ENCODE data around the gene CHRM5. TPM values are rescaled to one million over a fixed set of nuclear protein-coding genes. Genes with fewer than 3 reads are reported as not detected.

Gene CHRM5
- total RNA-seq, 2 experiments from 2014 or later: not detected

GRCh38 chr15:34023907-34024306 is 55.6 kb downstream of the CHRM5 start:
- CTCF ChIA-PET: no interaction called here

GRCh38 chr15:34025252-34025651 is 57.0 kb downstream of the CHRM5 start:
- no peak overlapping the region for H3K27ac Mint-ChIP-seq
- H3K36me3 Mint-ChIP-seq: peaks cover 2% of the 10 kb centered on the region
- CTCF ChIA-PET: interaction anchor here (0.7 kb wide), 1 partner anchor 230 kb away, joined by 4 read pairs; no protein-coding TSS in a partner anchor
- peaks cover 2% of the 10 kb centered on the region for H3K4me1 Mint-ChIP-seq (ENCODE audit: low read depth)
- H3K4me3 Mint-ChIP-seq: no peak overlapping the region
- H3K9me3 Mint-ChIP-seq: peaks cover 5% of the 10 kb centered on the region
- no peak for DNase-seq
- H3K27me3 Mint-ChIP-seq: no peaks in the 10 kb centered on the region
- intact Hi-C loops (cut with micrococcal nuclease): no loop called here
- POLR2A ChIA-PET: no interaction called here

More at GRCh38 chr15:34023907-34024306, 55.6 kb downstream of the CHRM5 start:
- intact Hi-C loops (cut with micrococcal nuclease): no loop called here
- Mint-ChIP-seq H3K4me3 (no peak overlapping the region), H3K36me3 (peaks cover 2% of the 10 kb centered on the region), H3K4me1 (ENCODE audit: low read depth) (peaks cover 4% of the 10 kb centered on the region), H3K27me3 (no peaks in the 10 kb centered on the region), H3K27ac (no peak overlapping the region), H3K9me3 (peaks cover 5% of the 10 kb centered on the region)
- DNase-seq: no peak
- POLR2A ChIA-PET: no interaction called here

DNA sequence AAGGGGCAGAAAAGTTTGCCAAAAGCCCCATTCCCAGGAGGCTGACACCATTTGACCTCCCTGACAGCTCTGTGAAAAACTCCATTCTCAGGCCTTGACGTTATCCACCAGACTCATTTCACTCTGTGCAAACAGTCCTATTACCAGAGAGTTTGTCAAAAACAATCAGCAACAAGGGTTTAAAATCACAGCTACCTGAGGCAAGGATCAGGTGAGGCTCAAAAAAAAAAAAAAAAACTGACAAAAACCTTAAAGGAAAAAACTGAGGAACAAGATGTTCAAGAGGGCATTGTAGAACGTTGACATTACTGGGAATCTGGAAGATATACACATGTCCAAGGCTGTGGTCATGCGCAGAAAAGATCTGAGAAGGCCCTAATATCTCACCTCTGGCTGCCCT is 59.3 kb downstream of the CHRM5 start:
- Mint-ChIP-seq H3K9me3 (peaks cover 5% of the 10 kb centered on the region), H3K27me3 (no peaks in the 10 kb centered on the region)
- intact Hi-C loops (cut with micrococcal nuclease): no loop called here

GRCh38 chr15:34031987-34032760 is 63.9 kb downstream of the CHRM5 start:
- intact Hi-C loops (cut with micrococcal nuclease): no loop called here
- DNase-seq: no peak
- no peaks in the 10 kb centered on the region for H3K27me3 Mint-ChIP-seq
- peaks cover 21% of the 10 kb centered on the region for H3K4me1 Mint-ChIP-seq (ENCODE audit: low read depth)
- H3K9me3 Mint-ChIP-seq: peaks cover 5% of the 10 kb centered on the region
- no peaks in the 10 kb centered on the region for H3K36me3 Mint-ChIP-seq
- CTCF ChIA-PET: interaction anchor here (0.6 kb wide), 1 partner anchor 92 kb away, joined by 3 read pairs; no protein-coding TSS in a partner anchor
- POLR2A ChIA-PET: interaction anchor here (0.6 kb wide), 2 partner anchors 637 to 1011 kb away, joined by 3 read pairs; no protein-coding TSS in a partner anchor
- H3K4me3 Mint-ChIP-seq: no peak overlapping the region
- peak overlapping the region; percentile 44 for H3K27ac Mint-ChIP-seq

More for the DNA sequence above, 59.3 kb downstream of the CHRM5 start:
- ChIA-PET POLR2A (no interaction called here), CTCF (interaction anchor here (0.7 kb wide), 1 partner anchor 300 kb away, joined by 3 read pairs; no protein-coding TSS in a partner anchor)
- no peak for DNase-seq
- no peak overlapping the region for H3K27ac Mint-ChIP-seq
- H3K4me3 Mint-ChIP-seq: no peak overlapping the region
- H3K36me3 Mint-ChIP-seq: no peaks in the 10 kb centered on the region
- H3K4me1 Mint-ChIP-seq (ENCODE audit: low read depth): peaks cover 14% of the 10 kb centered on the region

- Mint-ChIP-seq H3K9me3 (no peaks in the 10 kb centered on the region), H3K27me3 (no peaks in the 10 kb centered on the region), H3K27ac (peak overlapping the region; percentile 90), H3K4me1 (ENCODE audit: low read depth) (peaks cover 25% of the 10 kb centered on the region), H3K4me3 (peak overlapping the region; percentile 85), H3K36me3 (no peaks in the 10 kb centered on the region)
- intact Hi-C loops (cut with micrococcal nuclease): loop anchor here (2.0 kb wide), 1 partner anchor 297 kb away; no protein-coding TSS in a partner anchor
- POLR2A ChIA-PET: interaction anchor here (1.0 to 1.4 kb wide), 2 partner anchors 20 to 50 kb away, joined by 3 to 9 read pairs; no protein-coding TSS in a partner anchor
- CTCF ChIA-PET: no interaction called here
- DNase-seq: peak; percentile 79
Measured at GRCh38 chr15:34038023-34038870, 70.0 kb downstream of the CHRM5 start.

DNA sequence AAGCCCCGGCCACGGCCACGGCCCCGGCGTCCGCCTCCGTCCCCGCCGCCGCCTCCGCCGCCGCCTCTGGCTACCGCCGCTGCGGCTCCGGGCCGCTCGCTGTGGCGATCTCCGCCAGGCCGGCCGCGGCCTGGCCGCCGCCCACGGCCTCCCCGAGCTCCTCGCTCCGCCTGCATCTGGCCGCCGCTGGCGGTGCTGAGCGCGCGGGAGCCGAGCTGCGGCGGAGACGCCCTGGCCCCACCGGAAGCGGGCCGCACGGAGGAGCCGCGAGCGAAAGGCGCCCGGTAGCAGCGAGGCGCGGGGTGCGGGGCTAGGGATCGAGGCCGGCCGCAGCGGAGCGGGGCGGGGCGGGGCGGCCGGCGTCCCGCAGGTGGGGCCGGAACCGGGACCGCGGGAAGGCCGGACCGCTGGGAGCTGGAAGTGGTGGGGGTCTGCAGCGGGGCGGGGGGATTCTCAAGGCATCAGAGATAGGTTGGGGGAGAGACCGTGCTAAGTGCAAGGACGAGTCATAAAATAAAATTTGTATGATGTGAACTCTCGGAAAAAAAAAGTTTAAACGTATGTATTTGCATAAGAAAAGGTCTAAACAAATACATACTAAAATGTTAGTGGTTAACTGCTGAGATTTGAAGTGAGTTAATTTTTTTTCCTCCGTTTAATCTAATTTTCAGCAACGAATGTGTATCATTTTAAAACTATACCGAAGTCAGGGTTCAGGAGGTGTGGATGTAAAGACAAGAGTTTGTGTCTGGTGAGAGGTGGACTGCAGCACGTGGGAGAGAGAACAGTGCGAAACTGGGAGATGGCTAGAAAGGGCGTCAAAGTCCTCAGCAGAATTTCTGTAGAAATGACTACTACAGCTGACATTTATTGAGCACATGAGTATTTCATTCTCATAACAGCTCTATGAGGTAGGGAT is 70.8 kb downstream of the CHRM5 start, which contains the start of gene AVEN:
AVEN (minus strand) TSS at position 334 of the 919 bp plus-strand sequence; CDS start at position 176, 158 bp downstream.
- peaks cover 29% of the 10 kb centered on the region for H3K4me1 Mint-ChIP-seq (ENCODE audit: low read depth)
- H3K9me3 Mint-ChIP-seq: no peaks in the 10 kb centered on the region
- H3K4me3 Mint-ChIP-seq: peak within 1 kb of the TSS; percentile 85
- no peaks in the 10 kb centered on the region for H3K27me3 Mint-ChIP-seq
- peak; percentile 77 for DNase-seq
- no peaks in the 10 kb centered on the region for H3K36me3 Mint-ChIP-seq
- peak within 1 kb of the TSS; percentile 90 for H3K27ac Mint-ChIP-seq
- intact Hi-C loops (cut with micrococcal nuclease): loop anchor here (1.0 to 2.0 kb wide), 6 partner anchors 21 to 328 kb away; partner anchors contain the start of genes EMC4, KATNBL1, LPCAT4 and PGBD4
- ChIA-PET CTCF (interaction anchor here (0.6 to 2.9 kb wide), 4 partner anchors 19 to 170 kb away, joined by 4 to 13 read pairs (median 4); partner anchors contain the start of genes EMC7, KATNBL1 and PGBD4), POLR2A (interaction anchor here (0.6 to 2.3 kb wide), 6 partner anchors 20 to 170 kb away, joined by 3 to 9 read pairs (median 4); partner anchors contain the start of genes EMC7 and PGBD4)

DNA sequence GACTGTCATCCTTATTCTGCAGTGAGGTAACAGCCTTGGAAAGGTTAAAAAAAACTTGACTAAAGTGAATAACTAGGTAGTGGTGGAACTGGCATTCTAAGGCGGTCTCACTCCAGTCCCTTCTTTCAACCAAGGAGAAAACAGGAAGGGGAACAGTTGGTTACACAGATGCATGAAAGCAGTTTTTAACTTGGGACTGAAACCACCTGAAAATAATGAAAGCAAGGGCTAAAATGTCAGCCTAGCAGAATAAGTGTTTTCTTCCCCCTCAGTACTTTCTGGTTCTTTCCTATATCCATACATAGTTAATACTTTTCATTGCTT is 71.5 kb downstream of the CHRM5 start:
- DNase-seq: no peak
- Mint-ChIP-seq H3K27ac (peak overlapping the region; percentile 79), H3K4me1 (ENCODE audit: low read depth) (peaks cover 29% of the 10 kb centered on the region), H3K4me3 (peak overlapping the region; percentile 67), H3K27me3 (no peaks in the 10 kb centered on the region), H3K36me3 (no peaks in the 10 kb centered on the region), H3K9me3 (no peaks in the 10 kb centered on the region)
- ChIA-PET POLR2A (interaction anchor here (1.0 to 2.3 kb wide), 3 partner anchors 21 to 169 kb away, joined by 3 to 9 read pairs (median 9); partner anchors contain the start of genes EMC7 and PGBD4), CTCF (interaction anchor here (0.6 to 2.9 kb wide), 5 partner anchors 18 to 327 kb away, joined by 3 to 13 read pairs (median 4); partner anchors contain the start of genes EMC7, KATNBL1, LPCAT4 and PGBD4)
- intact Hi-C loops (cut with micrococcal nuclease): loop anchor here (1.0 to 2.0 kb wide), 6 partner anchors 21 to 328 kb away; partner anchors contain the start of genes EMC4, KATNBL1, LPCAT4 and PGBD4

- no peak for DNase-seq
- H3K27ac Mint-ChIP-seq: no peak overlapping the region
- H3K4me3 Mint-ChIP-seq: no peak overlapping the region
- no peaks in the 10 kb centered on the region for H3K27me3 Mint-ChIP-seq
- intact Hi-C loops (cut with micrococcal nuclease): no loop called here
- no peaks in the 10 kb centered on the region for H3K9me3 Mint-ChIP-seq
- H3K36me3 Mint-ChIP-seq: no peaks in the 10 kb centered on the region
- CTCF ChIA-PET: interaction anchor here (1.0 kb wide), 1 partner anchor 166 kb away, joined by 4 read pairs; the partner anchor contains the start of gene KATNBL1
- H3K4me1 Mint-ChIP-seq (ENCODE audit: low read depth): peaks cover 17% of the 10 kb centered on the region
- POLR2A ChIA-PET: no interaction called here
Measured at GRCh38 chr15:34043391-34043790, 75.1 kb downstream of the CHRM5 start.

- Mint-ChIP-seq H3K4me1 (ENCODE audit: low read depth) (peaks cover 17% of the 10 kb centered on the region), H3K4me3 (no peak overlapping the region), H3K27me3 (no peaks in the 10 kb centered on the region), H3K9me3 (peaks cover 1% of the 10 kb centered on the region), H3K36me3 (no peaks in the 10 kb centered on the region), H3K27ac (no peak overlapping the region)
- intact Hi-C loops (cut with micrococcal nuclease): no loop called here
- no peak for DNase-seq
- POLR2A ChIA-PET: no interaction called here
- CTCF ChIA-PET: interaction anchor here (1.0 kb wide), 1 partner anchor 166 kb away, joined by 4 read pairs; the partner anchor contains the start of gene KATNBL1
Measured at GRCh38 chr15:34043813-34044212, 75.5 kb downstream of the CHRM5 start.

DNA sequence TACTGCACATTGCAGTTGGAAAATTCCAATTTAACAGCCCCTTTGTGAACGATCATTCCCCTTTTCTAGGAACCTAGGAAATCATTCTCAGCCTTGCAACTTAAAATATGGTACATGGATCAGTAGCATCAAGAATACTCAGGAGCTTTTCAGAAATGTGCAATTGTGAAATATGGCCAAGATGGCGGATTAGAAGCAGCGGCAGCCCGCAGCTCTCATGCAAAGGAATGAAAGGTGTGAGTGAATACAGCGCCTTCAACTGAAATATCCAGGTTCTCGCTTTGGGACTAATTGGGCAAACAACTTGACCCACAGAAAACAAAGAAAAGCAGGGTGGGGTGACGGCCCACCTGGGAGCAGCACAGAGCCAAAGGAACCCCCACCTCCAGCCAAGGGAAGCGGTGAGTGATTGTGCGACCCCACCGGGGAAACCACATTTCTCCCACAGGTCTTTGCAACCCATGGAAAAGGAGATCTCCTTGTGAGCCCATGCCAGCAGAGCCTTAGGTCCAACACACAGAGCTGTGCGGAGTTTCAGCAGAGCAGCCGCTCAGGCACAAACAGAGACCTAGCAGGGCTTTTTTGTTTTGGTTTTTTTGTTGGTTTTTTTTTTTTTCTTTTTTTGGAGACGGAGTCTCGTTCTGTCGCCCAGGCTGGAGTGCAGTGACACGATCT is 78.3 kb downstream of the CHRM5 start:
- Mint-ChIP-seq H3K4me3 (no peak overlapping the region), H3K9me3 (peaks cover 25% of the 10 kb centered on the region), H3K36me3 (peaks cover 17% of the 10 kb centered on the region), H3K27ac (no peak overlapping the region), H3K27me3 (peaks cover 3% of the 10 kb centered on the region), H3K4me1 (ENCODE audit: low read depth) (peaks cover 4% of the 10 kb centered on the region)
- DNase-seq: no peak
- intact Hi-C loops (cut with micrococcal nuclease): no loop called here
- POLR2A ChIA-PET: no interaction called here
- CTCF ChIA-PET: interaction anchor here (0.7 kb wide), 1 partner anchor 55 kb away, joined by 3 read pairs; the partner anchor contains the start of gene EMC7

All from activated CD4-positive, alpha-beta memory T cell treated with anti-CD3 and anti-CD28 coated beads for 36 hours (primary cell).